ENCODE measurements around the gene SDR42E1.

The SDR42E1 gene

GRCh38 chr16:82045465-82045864 is 34.2 kb upstream of the SDR42E1 start:
- TF ChIP-seq SUZ12 (IDR thresholded peaks at IDR 0.05; ENCODE audit: extremely low read depth, insufficient read depth, insufficient read length) (no peak), ZNF274 (IDR thresholded peaks at IDR 0.05; ENCODE audit: low read depth, low read length) (no peak), YY1 (IDR thresholded peaks at IDR 0.05; ENCODE audit: insufficient read depth, insufficient read length) (no peak)

GRCh38 chr16:82044585-82044911 is 33.3 kb upstream of the SDR42E1 start:
- TF ChIP-seq YY1 (IDR thresholded peaks at IDR 0.05; ENCODE audit: insufficient read depth, insufficient read length) (no peak), SUZ12 (IDR thresholded peaks at IDR 0.05; ENCODE audit: extremely low read depth, insufficient read depth, insufficient read length) (no peak), ZNF274 (IDR thresholded peaks at IDR 0.05; ENCODE audit: low read depth, low read length) (no peak)
- H3K27me3 ChIP-seq (ENCODE audit: insufficient read depth, insufficient read length) = no peaks in the 10 kb centered on the region

More at GRCh38 chr16:82045465-82045864, 34.2 kb upstream of the SDR42E1 start:
- H3K9me3 ChIP-seq (ENCODE audit: insufficient read depth, low read length) = no peaks in the 10 kb centered on the region
- no peak overlapping the region for H3K9ac ChIP-seq (ENCODE audit: insufficient read length, low read depth)
- H3K36me3 ChIP-seq (ENCODE audit: insufficient read depth, insufficient read length, low read length) = no peaks in the 10 kb centered on the region
- no peaks in the 10 kb centered on the region for H3K27me3 ChIP-seq (ENCODE audit: insufficient read depth, insufficient read length)
- no peak overlapping the region for H3K4me3 ChIP-seq (ENCODE audit: insufficient read length, low read depth)
- peaks cover 3% of the 10 kb centered on the region for H3K4me1 ChIP-seq (ENCODE audit: insufficient read depth, insufficient read length)
- DNase-seq (ENCODE audit: low read depth, low spot score) = no peak

GRCh38 chr16:82043680-82044584 is 32.7 kb upstream of the SDR42E1 start:
- no peaks in the 10 kb centered on the region for H3K27me3 ChIP-seq (ENCODE audit: insufficient read depth, insufficient read length)
- no peaks in the 10 kb centered on the region for H3K36me3 ChIP-seq (ENCODE audit: insufficient read depth, insufficient read length, low read length)
- no peaks in the 10 kb centered on the region for H3K9me3 ChIP-seq (ENCODE audit: insufficient read depth, low read length)
- TF ChIP-seq SUZ12 (IDR thresholded peaks at IDR 0.05; ENCODE audit: extremely low read depth, insufficient read depth, insufficient read length) (no peak), ZNF274 (IDR thresholded peaks at IDR 0.05; ENCODE audit: low read depth, low read length) (no peak), YY1 (IDR thresholded peaks at IDR 0.05; ENCODE audit: insufficient read depth, insufficient read length) (no peak)
- no peak overlapping the region for H3K9ac ChIP-seq (ENCODE audit: insufficient read length, low read depth)
- H3K4me3 ChIP-seq (ENCODE audit: insufficient read length, low read depth) = no peak overlapping the region
- no peak for DNase-seq (ENCODE audit: low read depth, low spot score)
- H3K4me1 ChIP-seq (ENCODE audit: insufficient read depth, insufficient read length) = no peaks in the 10 kb centered on the region

More at GRCh38 chr16:82044585-82044911, 33.3 kb upstream of the SDR42E1 start:
- Histone ChIP-seq H3K9ac (ENCODE audit: insufficient read length, low read depth) (no peak overlapping the region), H3K36me3 (ENCODE audit: insufficient read depth, insufficient read length, low read length) (no peaks in the 10 kb centered on the region), H3K9me3 (ENCODE audit: insufficient read depth, low read length) (no peaks in the 10 kb centered on the region), H3K4me3 (ENCODE audit: insufficient read length, low read depth) (no peak overlapping the region), H3K4me1 (ENCODE audit: insufficient read depth, insufficient read length) (peaks cover 3% of the 10 kb centered on the region)
- DNase-seq (ENCODE audit: low read depth, low spot score) = no peak

GRCh38 chr16:82042846-82043245 is 31.6 kb upstream of the SDR42E1 start:
- Histone ChIP-seq H3K4me3 (ENCODE audit: insufficient read length, low read depth) (no peak overlapping the region), H3K36me3 (ENCODE audit: insufficient read depth, insufficient read length, low read length) (no peaks in the 10 kb centered on the region), H3K9me3 (ENCODE audit: insufficient read depth, low read length) (no peaks in the 10 kb centered on the region), H3K9ac (ENCODE audit: insufficient read length, low read depth) (no peak overlapping the region), H3K4me1 (ENCODE audit: insufficient read depth, insufficient read length) (no peaks in the 10 kb centered on the region), H3K27me3 (ENCODE audit: insufficient read depth, insufficient read length) (no peaks in the 10 kb centered on the region)
- no peak for DNase-seq (ENCODE audit: low read depth, low spot score)
- TF ChIP-seq YY1 (IDR thresholded peaks at IDR 0.05; ENCODE audit: insufficient read depth, insufficient read length) = no peak
- no peak for TF ChIP-seq SUZ12 (IDR thresholded peaks at IDR 0.05; ENCODE audit: extremely low read depth, insufficient read depth, insufficient read length)
- no peak for TF ChIP-seq ZNF274 (IDR thresholded peaks at IDR 0.05; ENCODE audit: low read depth, low read length)

- TF ChIP-seq SUZ12 (IDR thresholded peaks at IDR 0.05; ENCODE audit: extremely low read depth, insufficient read depth, insufficient read length) (no peak), YY1 (IDR thresholded peaks at IDR 0.05; ENCODE audit: insufficient read depth, insufficient read length) (no peak), ZNF274 (IDR thresholded peaks at IDR 0.05; ENCODE audit: low read depth, low read length) (no peak)
- no peaks in the 10 kb centered on the region for H3K27me3 ChIP-seq (ENCODE audit: insufficient read depth, insufficient read length)
- H3K36me3 ChIP-seq (ENCODE audit: insufficient read depth, insufficient read length, low read length) = no peaks in the 10 kb centered on the region
- DNase-seq (ENCODE audit: low read depth, low spot score) = no peak
- no peak overlapping the region for H3K4me3 ChIP-seq (ENCODE audit: insufficient read length, low read depth)
- no peak overlapping the region for H3K9ac ChIP-seq (ENCODE audit: insufficient read length, low read depth)
- H3K9me3 ChIP-seq (ENCODE audit: insufficient read depth, low read length) = no peaks in the 10 kb centered on the region
- H3K4me1 ChIP-seq (ENCODE audit: insufficient read depth, insufficient read length) = no peaks in the 10 kb centered on the region
Measured at GRCh38 chr16:82042144-82042543, 30.9 kb upstream of the SDR42E1 start.

GRCh38 chr16:82041542-82041941 is 30.3 kb upstream of the SDR42E1 start:
- H3K9ac ChIP-seq (ENCODE audit: insufficient read length, low read depth) = no peak overlapping the region
- H3K27me3 ChIP-seq (ENCODE audit: insufficient read depth, insufficient read length) = no peaks in the 10 kb centered on the region
- no peaks in the 10 kb centered on the region for H3K36me3 ChIP-seq (ENCODE audit: insufficient read depth, insufficient read length, low read length)
- H3K4me1 ChIP-seq (ENCODE audit: insufficient read depth, insufficient read length) = no peaks in the 10 kb centered on the region
- TF ChIP-seq YY1 (IDR thresholded peaks at IDR 0.05; ENCODE audit: insufficient read depth, insufficient read length) = no peak
- TF ChIP-seq SUZ12 (IDR thresholded peaks at IDR 0.05; ENCODE audit: extremely low read depth, insufficient read depth, insufficient read length) = no peak
- no peak for TF ChIP-seq ZNF274 (IDR thresholded peaks at IDR 0.05; ENCODE audit: low read depth, low read length)
- no peaks in the 10 kb centered on the region for H3K9me3 ChIP-seq (ENCODE audit: insufficient read depth, low read length)
- no peak overlapping the region for H3K4me3 ChIP-seq (ENCODE audit: insufficient read length, low read depth)
- DNase-seq (ENCODE audit: low read depth, low spot score) = no peak

- Histone ChIP-seq H3K27me3 (ENCODE audit: insufficient read depth, insufficient read length) (no peaks in the 10 kb centered on the region), H3K36me3 (ENCODE audit: insufficient read depth, insufficient read length, low read length) (no peaks in the 10 kb centered on the region), H3K9me3 (ENCODE audit: insufficient read depth, low read length) (no peaks in the 10 kb centered on the region), H3K4me3 (ENCODE audit: insufficient read length, low read depth) (no peak overlapping the region), H3K9ac (ENCODE audit: insufficient read length, low read depth) (no peak overlapping the region), H3K4me1 (ENCODE audit: insufficient read depth, insufficient read length) (no peaks in the 10 kb centered on the region)
- DNase-seq (ENCODE audit: low read depth, low spot score) = no peak
- TF ChIP-seq ZNF274 (IDR thresholded peaks at IDR 0.05; ENCODE audit: low read depth, low read length) (no peak), SUZ12 (IDR thresholded peaks at IDR 0.05; ENCODE audit: extremely low read depth, insufficient read depth, insufficient read length) (no peak)
Measured at GRCh38 chr16:82040296-82040695, 29.0 kb upstream of the SDR42E1 start.

Data from NT2/D1 (cell line).